Right lobe of liver (tissue), 6 donors: ENCODE measurements around the gene AKR1D1. TPM values are rescaled to one million over a fixed set of nuclear protein-coding genes. Genes with fewer than 3 reads are reported as not detected.
"Not testable (repeated sequence)": the region's sequence is repeated elsewhere in the genome, so short reads cannot be mapped to it uniquely, and the experiment has no call there.

Experiments
- ATAC-seq, 4 donors: fragments of 200-7000 bp; cut with Tn5 transposase; one replicate each; pipeline ENCODE4 v1.9.1; 2020; ENCODE audit warnings: mild to moderate bottlenecking in 4 of 4, moderate library complexity in 4 of 4
- DNase-seq, 3 donors: peaks; one replicate each; pipeline ENCODE4 v3.0.0-alpha.2; 2020
- H3K27ac ChIP-seq, 3 donors: fragments of 200-600 bp; one replicate each; pipeline ENCODE4 v1.8.0; 2022
- H3K27me3 ChIP-seq, 2 donors: fragments of 200-600 bp; one replicate each; pipeline ENCODE4 v1.8.0; 2022
- H3K36me3 ChIP-seq, 4 donors: fragments of 200-600 bp; sonication (generic) in 1 of 4; one replicate each; pipeline versions ENCODE4 v1.5.1 to v1.8.0; 2017 to 2022; ENCODE audit warnings: control low read depth in 1 of 4
- H3K4me1 ChIP-seq, 4 donors: fragments of 200-600 bp; sonication (generic) in 1 of 4; one replicate each; pipeline versions ENCODE4 v1.5.1 to v1.8.0; 2017 to 2022; ENCODE audit warnings: control low read depth in 1 of 4
- H3K4me3 ChIP-seq, 3 donors: fragments of 200-600 bp; one replicate each; pipeline ENCODE4 v1.8.0; 2022
- H3K9me3 ChIP-seq, 4 donors: fragments of 200-600 bp; sonication (generic) in 1 of 4; one replicate each; pipeline versions ENCODE4 v1.5.1 to v1.8.0; 2017 to 2022; ENCODE audit warnings: control low read depth in 1 of 4
- POLR2A ChIP-seq: fragments of 450-650 bp; IDR thresholded peaks from one replicate; pipeline ENCODE4 v1.6.1; 2017; ENCODE audit warnings: antibody characterized with exemption, mild to moderate bottlenecking
- WGBS: methylation state at CpG from one replicate; pipeline ENCODE4 v1.1.6; 2018; ENCODE audit warnings: low coverage, low lambda C conversion rate; ENCODE audit not compliant: insufficient coverage; ENCODE audit errors: missing lambda C conversion rate; 5-methylcytosine and 5-hydroxymethylcytosine counted together
- intact Hi-C, 2 donors: fragments of 100-400 bp; cut with DNase I; formaldehyde crosslinking; loops; one replicate each; pipeline versions ENCODE4 v1.11.2 to v1.14.1; 2022
- total RNA-seq, 6 experiments: library from RNA; depleted of rRNA in 2 of 6; stranded (reverse); fragments of >200 nt in 2 of 6; fragmentation: NEBNext Ultra II Directional in 3 of 6; extraction: Animal tissue kit (Norgen Biotek cat#: 25700) in 3 of 6; gene quantifications; one replicate each; pipeline versions ENCODE4 v1.1.0 to v1.2.4, GENCODE V29; 2016 to 2023
- TF ChIP-seq, protein P1 (sequence below), 4 donors: fragments of 200-600 bp in 3 of 4; fragments of 450-650 bp in 1 of 4; IDR thresholded peaks; one replicate each; pipeline versions ENCODE4 v1.5.1 to v1.8.0; 2016 to 2022; ENCODE audit warnings: antibody characterized with exemption in 4 of 4, mild to moderate bottlenecking in 2 of 4
- donor health status: DM: no; HTN: yes; CAD: no.
- donor health status: DM: no; HTN: no; CAD: no.
- donor health status: DM: no; HTN: no; CAD: no.
- donor health status: DM: no; HTN: yes; CAD: no.
- donor health status: DM: no; HTN: yes; CAD: no.

Gene AKR1D1
- total RNA-seq, 6 experiments from 2014 or later, result 43.8 to 332 (median 93.6) TPM

DNA sequence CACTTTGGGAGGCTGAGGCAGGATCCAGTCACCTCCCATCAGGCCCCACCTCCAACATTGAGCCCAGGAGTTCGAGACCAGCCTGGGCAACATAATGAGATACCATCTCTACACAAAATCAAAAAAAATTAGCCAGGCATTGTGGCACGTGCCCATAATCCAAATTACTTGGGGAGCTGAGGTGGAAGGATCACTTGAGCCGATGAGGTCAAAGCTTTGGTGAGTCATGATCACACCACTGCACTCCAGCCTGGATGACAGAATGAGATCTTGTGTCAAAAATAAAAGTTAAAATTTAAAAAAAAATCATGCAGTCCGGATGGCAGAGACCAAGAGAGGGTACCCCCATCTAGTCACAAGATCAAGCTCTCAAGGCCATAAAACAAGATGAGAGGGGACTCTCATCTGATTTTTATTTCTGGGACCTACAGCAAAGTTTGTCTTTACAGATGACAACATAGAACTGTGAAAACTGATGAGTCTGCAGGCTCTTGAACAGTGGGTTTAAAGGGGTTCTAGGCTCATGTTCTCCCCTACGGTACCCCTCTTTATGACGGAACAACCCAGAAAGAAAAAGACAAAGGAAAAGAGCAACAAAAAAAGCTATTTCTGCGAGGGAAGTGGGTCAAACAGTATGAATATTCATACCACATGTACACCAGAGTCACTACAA lies 45.4 kb upstream of the AKR1D1 start:
- Histone ChIP-seq H3K36me3 (no peaks in the 10 kb centered on the region), H3K27ac (no peak overlapping the region), H3K9me3 (no peaks in the 10 kb centered on the region), H3K27me3 (no peaks in the 10 kb centered on the region), H3K4me1 (peaks cover 0 to 2% (median 0%) of the 10 kb centered on the region in 4 donors), H3K4me3 (no peak overlapping the region)
- peak in 1 of 4 donors; percentile 75 for ATAC-seq
- DNase-seq, result no peak
- intact Hi-C loops, result no loop called here
- TF ChIP-seq POLR2A, result no peak
- TF ChIP-seq, protein P1, sequence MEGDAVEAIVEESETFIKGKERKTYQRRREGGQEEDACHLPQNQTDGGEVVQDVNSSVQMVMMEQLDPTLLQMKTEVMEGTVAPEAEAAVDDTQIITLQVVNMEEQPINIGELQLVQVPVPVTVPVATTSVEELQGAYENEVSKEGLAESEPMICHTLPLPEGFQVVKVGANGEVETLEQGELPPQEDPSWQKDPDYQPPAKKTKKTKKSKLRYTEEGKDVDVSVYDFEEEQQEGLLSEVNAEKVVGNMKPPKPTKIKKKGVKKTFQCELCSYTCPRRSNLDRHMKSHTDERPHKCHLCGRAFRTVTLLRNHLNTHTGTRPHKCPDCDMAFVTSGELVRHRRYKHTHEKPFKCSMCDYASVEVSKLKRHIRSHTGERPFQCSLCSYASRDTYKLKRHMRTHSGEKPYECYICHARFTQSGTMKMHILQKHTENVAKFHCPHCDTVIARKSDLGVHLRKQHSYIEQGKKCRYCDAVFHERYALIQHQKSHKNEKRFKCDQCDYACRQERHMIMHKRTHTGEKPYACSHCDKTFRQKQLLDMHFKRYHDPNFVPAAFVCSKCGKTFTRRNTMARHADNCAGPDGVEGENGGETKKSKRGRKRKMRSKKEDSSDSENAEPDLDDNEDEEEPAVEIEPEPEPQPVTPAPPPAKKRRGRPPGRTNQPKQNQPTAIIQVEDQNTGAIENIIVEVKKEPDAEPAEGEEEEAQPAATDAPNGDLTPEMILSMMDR (IDR thresholded peaks at IDR 0.05), result no peak
- WGBS, result 58% methylated on average over 7 of the region's 7 CpGs

DNA sequence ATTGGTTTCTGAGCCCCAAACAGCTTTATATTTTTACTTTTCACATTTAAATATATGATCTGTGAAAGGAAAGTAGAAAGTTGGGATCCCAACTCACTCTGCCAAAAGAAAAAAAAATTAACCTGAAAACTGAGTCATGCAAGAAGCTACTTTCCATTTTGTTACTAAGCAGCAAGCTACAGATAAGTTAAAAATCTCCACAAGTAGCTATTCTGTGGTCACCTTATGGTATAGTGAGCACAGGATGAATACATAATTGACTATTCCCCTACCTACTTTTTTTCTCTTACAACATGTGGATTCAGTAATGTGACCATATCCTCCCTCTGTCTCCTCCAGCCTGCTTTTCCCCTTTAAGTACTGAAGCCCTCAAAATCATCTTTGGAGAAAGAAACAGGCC lies 44.1 kb upstream of the AKR1D1 start:
- Histone ChIP-seq H3K9me3 (no peaks in the 10 kb centered on the region), H3K27me3 (no peaks in the 10 kb centered on the region), H3K27ac (no peak overlapping the region), H3K4me3 (no peak overlapping the region), H3K4me1 (peaks cover 0 to 2% (median 0%) of the 10 kb centered on the region in 4 donors), H3K36me3 (no peaks in the 10 kb centered on the region)
- no peak for TF ChIP-seq POLR2A
- TF ChIP-seq, protein P1 (IDR thresholded peaks at IDR 0.05), result no peak
- no peak for DNase-seq
- no peak for ATAC-seq
- intact Hi-C loops, result no loop called here

DNA sequence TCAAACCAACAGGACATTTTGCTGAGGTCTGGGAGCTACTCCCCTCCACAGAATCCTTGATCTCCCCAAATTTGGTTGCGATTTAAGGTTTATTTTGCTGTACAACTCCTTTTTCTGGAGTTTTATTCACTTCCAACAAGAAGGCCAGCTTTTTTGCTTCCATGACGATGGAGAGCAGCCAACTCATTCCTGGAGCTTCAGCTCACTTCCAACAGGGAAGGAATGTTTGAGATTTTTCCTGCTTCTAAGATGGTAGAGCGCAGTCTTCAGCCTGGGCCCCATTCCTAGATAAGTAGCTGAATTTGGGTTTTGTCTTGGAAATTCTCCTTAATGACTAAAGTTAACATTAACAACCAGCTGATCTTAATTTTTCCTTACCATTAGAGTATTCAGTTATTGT lies 43.5 kb upstream of the AKR1D1 start:
- DNase-seq (no peak), ATAC-seq (no peak)
- no peak overlapping the region for H3K4me3 ChIP-seq
- no peaks in the 10 kb centered on the region for H3K9me3 ChIP-seq
- no peak overlapping the region for H3K27ac ChIP-seq
- H3K36me3 ChIP-seq, result no peaks in the 10 kb centered on the region
- 82% methylated on average over 3 of the region's 3 CpGs for WGBS
- TF ChIP-seq, protein P1 (IDR thresholded peaks at IDR 0.05), result no peak
- no peak for TF ChIP-seq POLR2A
- H3K27me3 ChIP-seq, result no peaks in the 10 kb centered on the region
- peaks cover 0 to 2% (median 0%) of the 10 kb centered on the region in 4 donors for H3K4me1 ChIP-seq
- intact Hi-C loops, result no loop called here

DNA sequence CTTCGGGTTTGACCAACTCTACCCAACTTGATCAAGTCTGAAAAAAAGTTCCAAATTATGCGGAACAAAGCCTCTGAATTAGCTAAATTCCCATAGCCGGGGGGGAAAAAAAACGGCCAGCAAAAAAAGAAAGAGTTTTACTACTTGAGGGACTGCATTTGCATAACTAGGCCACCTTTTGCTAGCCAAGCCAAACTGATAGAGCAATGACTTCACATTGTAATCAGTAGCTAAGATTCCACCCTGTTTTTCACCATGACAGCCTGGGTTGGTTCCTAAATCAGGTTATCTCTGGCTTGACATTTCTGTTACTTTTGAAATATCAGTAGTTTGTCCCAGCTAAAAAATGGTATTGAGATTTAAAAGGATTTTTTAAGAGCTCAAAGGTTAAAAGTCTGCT lies 43.0 kb upstream of the AKR1D1 start:
- Histone ChIP-seq H3K36me3 (no peaks in the 10 kb centered on the region), H3K4me3 (no peak overlapping the region), H3K9me3 (no peaks in the 10 kb centered on the region), H3K27ac (no peak overlapping the region), H3K4me1 (peaks cover 0 to 2% (median 0%) of the 10 kb centered on the region in 4 donors), H3K27me3 (no peaks in the 10 kb centered on the region)
- TF ChIP-seq POLR2A, result no peak
- ATAC-seq (peak; percentile 55 to 85 (median 73)), DNase-seq (no peak)
- WGBS, result 73% methylated on average over 4 of the region's 4 CpGs
- intact Hi-C loops, result no loop called here

DNA sequence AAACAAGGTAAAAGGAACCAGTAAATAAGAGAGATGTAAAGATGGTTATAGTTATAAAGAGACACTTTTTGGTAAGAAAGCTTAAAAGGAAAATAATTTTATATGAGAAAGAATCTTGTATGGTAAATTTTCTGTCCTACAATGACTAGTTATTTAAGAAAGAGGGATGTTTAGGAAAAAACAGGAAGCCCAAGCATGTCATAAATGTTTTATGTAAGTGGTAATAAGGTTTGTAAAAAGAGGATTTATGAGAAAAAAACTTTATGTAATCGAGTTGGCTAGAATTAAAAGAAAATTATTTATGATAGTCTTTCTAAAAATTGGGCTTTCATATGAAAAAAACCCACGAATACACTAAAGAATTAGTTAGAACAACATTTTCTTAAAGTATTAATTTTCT lies 40.1 kb upstream of the AKR1D1 start:
- Histone ChIP-seq H3K36me3 (no peaks in the 10 kb centered on the region), H3K9me3 (no peaks in the 10 kb centered on the region), H3K27ac (no peak overlapping the region), H3K4me3 (no peak overlapping the region), H3K4me1 (peaks cover 0 to 2% (median 0%) of the 10 kb centered on the region in 4 donors), H3K27me3 (no peaks in the 10 kb centered on the region)
- no peak for DNase-seq
- intact Hi-C loops, result no loop called here
- no peak for ATAC-seq
- no peak for TF ChIP-seq POLR2A
- TF ChIP-seq, protein P1 (IDR thresholded peaks at IDR 0.05), result no peak
- 54% methylated on average over 2 of the region's 2 CpGs for WGBS

DNA sequence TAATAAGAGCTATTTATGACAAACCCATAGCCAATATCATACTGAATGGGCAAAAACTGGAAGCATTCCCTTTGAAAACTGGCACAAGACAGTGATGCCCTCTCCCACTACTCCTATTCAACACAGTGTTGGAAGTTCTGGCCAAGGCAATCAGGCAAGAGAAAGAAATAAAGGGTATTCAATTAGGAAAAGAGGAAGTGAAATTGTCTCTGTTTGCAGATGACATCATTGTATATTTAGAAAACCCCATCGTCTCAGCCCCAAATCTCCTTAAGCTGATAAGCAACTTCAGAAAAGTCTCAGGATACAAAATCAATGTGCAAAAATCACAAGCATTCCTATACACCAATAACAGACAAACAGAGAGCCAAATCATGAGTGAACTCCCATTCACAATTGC lies 36.2 kb upstream of the AKR1D1 start:
- 57% methylated on average over 1 of the region's 1 CpG for WGBS
- ATAC-seq, H3K36me3 ChIP-seq, intact Hi-C loops, H3K4me3 ChIP-seq, H3K4me1 ChIP-seq, H3K27ac ChIP-seq, DNase-seq, H3K27me3 ChIP-seq, H3K9me3 ChIP-seq: not testable (repeated sequence)
